Measurements from ENCODE around the gene KRTAP10-1.
"Not testable (repeated sequence)": the region's sequence is repeated elsewhere in the genome, so short reads cannot be mapped to it uniquely, and the experiment has no call there.

Gene KRTAP10-1

GRCh38 chr21:44571296-44571695, 31.3 kb upstream of the KRTAP10-1 start:
- no peak for DNase-seq (ENCODE audit: low spot score)

- no peak for DNase-seq (ENCODE audit: low spot score)
Measured at GRCh38 chr21:44569861-44570517, 30.0 kb upstream of the KRTAP10-1 start.

GRCh38 chr21:44568667-44569556, 28.9 kb upstream of the KRTAP10-1 start:
- no peak for DNase-seq (ENCODE audit: low spot score)

GRCh38 chr21:44568261-44568660, 28.3 kb upstream of the KRTAP10-1 start:
- no peak for DNase-seq (ENCODE audit: low spot score)

GRCh38 chr21:44567481-44568171, 27.6 kb upstream of the KRTAP10-1 start:
- DNase-seq (ENCODE audit: low spot score), result no peak

- no peak for DNase-seq (ENCODE audit: low spot score)
Measured at GRCh38 chr21:44566403-44566802, 26.4 kb upstream of the KRTAP10-1 start.

GRCh38 chr21:44564886-44565598, 25.0 kb upstream of the KRTAP10-1 start:
- DNase-seq (ENCODE audit: low spot score), result no peak

GRCh38 chr21:44564099-44564498, 24.1 kb upstream of the KRTAP10-1 start:
- no peak for DNase-seq (ENCODE audit: low spot score)

- DNase-seq (ENCODE audit: low spot score), result no peak
Measured at GRCh38 chr21:44558695-44559094, 18.7 kb upstream of the KRTAP10-1 start, which contains the start of gene KRTAP10-3. Gene KRTAP10-3 (minus strand): TSS chr21:44558795. CDS start chr21:44558715, 80 bp downstream.

GRCh38 chr21:44558329-44558675, 18.3 kb upstream of the KRTAP10-1 start:
- not testable (repeated sequence) for DNase-seq (ENCODE audit: low spot score)

- DNase-seq (ENCODE audit: low spot score), result no peak
Measured at GRCh38 chr21:44557491-44558328, 17.7 kb upstream of the KRTAP10-1 start.

GRCh38 chr21:44556879-44557278, 16.9 kb upstream of the KRTAP10-1 start:
- DNase-seq (ENCODE audit: low spot score), result no peak

- DNase-seq (ENCODE audit: low spot score), result no peak
Measured at GRCh38 chr21:44555200-44555875, 15.3 kb upstream of the KRTAP10-1 start.

GRCh38 chr21:44552681-44553080, 12.7 kb upstream of the KRTAP10-1 start:
- DNase-seq (ENCODE audit: low spot score), result no peak

- DNase-seq (ENCODE audit: low spot score), result no peak
Measured at GRCh38 chr21:44552136-44552535, 12.1 kb upstream of the KRTAP10-1 start.

- DNase-seq (ENCODE audit: low spot score), result no peak
Measured at GRCh38 chr21:44551340-44551961, 11.5 kb upstream of the KRTAP10-1 start, which contains the start of gene KRTAP10-2. Gene KRTAP10-2 (minus strand): TSS chr21:44551505. CDS start chr21:44551458, 47 bp downstream.

GRCh38 chr21:44550807-44551206, 10.8 kb upstream of the KRTAP10-1 start:
- DNase-seq (ENCODE audit: low spot score), result no peak

GRCh38 chr21:44550285-44550684, 10.3 kb upstream of the KRTAP10-1 start:
- not testable (repeated sequence) for DNase-seq (ENCODE audit: low spot score)

- DNase-seq (ENCODE audit: low spot score), result no peak
Measured at GRCh38 chr21:44549525-44550211, 9.7 kb upstream of the KRTAP10-1 start.

Measured in pons (tissue), 1 donor.